GM19324 (cell line): Measurements from ENCODE around the gene ARHGAP22.

Experiments
- ATAC-seq: cut with Tn5 transposase; IDR thresholded peaks from one replicate; pipeline ENCODE4 v1.9.1; 2021; ENCODE audit warnings: mild to moderate bottlenecking, moderate library complexity; ENCODE audit not compliant: unreplicated experiment, low FRiP score

The ARHGAP22 gene

DNA sequence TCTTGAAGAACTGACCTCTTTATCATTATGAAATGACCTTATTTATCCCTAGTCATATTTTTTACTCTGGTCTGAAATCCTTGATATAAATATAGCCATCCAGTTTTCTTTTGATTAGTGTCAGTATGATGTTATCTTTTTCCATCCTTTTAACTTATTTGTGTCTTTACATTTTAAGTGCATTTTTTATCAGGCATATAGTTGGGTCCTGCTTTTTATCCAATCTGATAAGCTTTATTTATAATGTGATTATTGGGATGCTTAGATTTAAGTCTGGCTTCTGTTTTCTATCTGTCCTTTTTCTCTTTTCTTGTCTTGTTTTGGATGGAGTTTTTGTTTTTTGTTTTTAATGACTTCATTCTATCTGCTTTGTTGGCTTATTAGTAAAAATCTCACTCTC is 119.2 kb downstream of the ARHGAP22 start:
- ATAC-seq, result no peak

GRCh38 chr10:48484911-48485310 is 120.0 kb downstream of the ARHGAP22 start:
- no peak for ATAC-seq

DNA sequence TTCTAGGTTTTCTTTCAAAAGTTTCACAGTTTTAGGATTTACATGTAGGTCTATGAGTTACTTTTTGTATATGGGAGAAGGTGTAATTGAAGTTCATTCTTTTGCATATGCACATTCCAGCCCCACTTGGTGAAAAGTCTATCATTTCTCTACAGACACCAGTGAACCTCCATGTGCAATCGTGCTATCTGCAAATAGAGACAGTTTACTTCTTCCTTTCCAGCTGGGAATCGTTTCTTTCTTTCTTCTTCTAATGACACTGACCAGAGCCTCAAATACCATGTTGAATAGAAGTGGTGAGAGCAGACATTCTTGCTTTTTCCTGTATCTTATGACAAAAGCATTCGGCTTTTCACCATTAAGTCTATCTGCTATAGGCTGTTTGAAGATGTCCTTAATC is 122.7 kb downstream of the ARHGAP22 start:
- no peak for ATAC-seq

GRCh38 chr10:48481385-48481784 is 123.5 kb downstream of the ARHGAP22 start:
- no peak for ATAC-seq

DNA sequence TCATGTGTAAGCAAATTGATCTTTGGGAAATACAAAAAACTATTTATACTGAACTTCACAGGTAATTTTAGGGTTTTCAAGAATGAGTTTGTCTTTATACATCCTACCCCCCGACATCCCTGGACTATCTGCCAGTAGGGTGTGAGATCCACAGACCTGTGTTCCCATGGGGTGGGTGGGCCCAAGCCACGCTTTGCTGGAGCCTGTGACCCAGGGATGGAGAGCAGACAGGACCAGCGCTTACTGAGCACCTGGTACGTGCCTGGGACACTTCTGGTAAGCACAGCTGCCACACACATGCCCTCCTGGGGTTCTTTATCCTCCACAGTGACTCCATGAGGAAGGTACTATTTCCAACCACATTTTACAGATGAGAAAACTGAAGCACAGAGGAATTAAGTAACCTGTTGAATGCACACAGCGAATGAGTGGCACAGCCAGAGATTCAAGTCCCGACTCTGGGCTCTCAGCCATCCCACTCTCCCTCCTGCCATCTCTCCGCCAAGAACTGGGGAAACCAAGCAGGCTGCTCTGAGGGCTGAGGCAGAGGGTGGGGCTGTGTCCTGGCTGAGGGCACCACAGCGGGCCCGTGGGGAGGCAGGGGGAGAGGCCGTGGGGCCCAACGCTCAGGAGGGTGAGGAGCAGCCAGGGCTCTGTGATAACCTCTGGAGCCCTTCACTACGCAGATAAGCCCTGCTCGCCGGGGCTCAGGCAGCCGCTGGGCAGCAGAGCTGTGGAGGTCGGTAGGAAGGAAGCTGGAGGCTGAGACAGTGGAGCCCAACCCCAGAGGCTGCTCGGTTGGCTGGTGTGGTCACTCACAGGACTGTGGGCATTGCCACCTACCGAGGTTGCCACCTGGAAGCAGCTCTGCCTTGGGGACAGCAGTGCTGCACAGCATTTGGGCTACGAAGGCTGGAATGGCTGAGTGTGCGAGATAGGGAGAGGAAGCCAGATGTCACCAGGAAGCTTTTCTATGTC is 124.2 kb downstream of the ARHGAP22 start:
- no peak for ATAC-seq

DNA sequence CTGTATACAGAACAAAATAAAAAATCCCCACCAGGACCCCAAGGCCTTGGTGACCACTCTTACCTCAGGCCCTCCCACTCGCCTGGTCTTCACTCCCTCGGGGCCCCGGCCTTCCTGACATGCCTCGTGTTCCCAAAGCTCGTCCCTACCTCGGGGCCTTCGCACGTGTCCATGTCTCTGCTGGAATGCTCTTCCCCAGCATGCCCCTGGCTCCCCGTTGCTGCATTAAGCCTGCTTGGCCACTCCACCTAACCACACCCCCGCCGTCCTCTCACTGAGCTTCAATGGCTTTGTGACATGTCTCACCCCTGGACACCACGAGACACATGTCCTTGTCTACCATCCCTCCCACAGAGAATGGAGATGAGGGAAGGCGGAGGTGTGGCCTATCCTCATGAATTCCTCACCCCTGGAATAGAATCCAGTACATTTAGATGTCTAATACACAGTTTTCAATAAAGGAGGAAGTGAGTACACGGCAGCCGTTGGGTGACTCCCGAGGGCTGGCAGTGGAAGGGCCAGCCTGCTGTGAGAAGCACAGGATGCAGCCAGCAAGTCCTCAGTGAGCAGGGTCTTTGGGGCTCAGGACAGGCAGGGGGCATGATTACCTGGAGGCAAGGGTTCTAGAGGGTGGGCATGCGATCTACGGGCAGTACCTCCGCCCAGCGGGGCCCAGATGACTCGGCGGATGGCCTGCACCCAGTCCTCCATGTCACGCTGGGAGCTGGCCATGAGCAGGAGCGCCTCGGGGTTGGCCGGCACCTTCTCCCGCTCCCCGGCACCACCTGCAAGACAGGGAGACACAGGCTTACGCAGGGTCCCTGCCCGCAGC is 125.7 kb downstream of the ARHGAP22 start:
- no peak for ATAC-seq

- no peak for ATAC-seq
These were observed 126.4 kb downstream of the ARHGAP22 start for GRCh38 chr10:48478469-48478868.

DNA sequence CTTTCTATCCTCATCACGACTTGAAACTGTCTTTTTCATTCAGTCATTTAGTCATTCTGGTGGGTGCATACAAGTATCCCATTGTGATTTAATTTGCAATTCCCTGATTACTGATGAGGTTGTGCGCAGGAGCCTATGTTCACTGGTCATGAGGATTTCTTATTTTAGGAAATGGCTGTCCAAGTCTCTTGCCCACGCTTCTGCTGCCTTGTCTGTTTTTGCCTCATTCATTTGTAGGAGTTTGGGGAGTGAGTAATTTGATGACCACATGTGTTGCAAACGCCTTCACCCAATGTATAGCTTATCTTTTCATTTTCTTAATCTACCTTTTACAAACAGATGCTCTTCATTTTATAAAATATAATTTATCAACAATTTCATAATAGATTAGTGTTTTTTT is 127.3 kb downstream of the ARHGAP22 start:
- no peak for ATAC-seq

DNA sequence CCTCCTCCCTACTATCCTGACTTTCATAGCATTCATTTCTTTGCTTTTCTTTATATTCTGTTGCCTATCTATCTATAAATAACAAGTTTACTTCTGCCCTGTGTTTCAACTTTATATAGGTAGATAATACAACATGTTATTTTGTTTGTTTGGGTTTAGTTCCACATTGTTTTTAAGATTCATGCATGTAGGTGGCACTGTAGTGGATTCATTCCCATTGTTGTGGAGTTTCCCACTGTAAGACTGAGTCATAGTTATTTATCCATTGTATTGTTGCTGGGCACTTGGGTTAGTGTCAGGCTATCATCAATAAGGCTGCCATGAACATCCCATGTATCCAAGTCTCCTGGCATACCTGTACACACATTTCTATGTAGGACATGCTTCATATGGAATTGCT is 127.7 kb downstream of the ARHGAP22 start:
- ATAC-seq, result no peak

GRCh38 chr10:48476279-48476982 is 128.4 kb downstream of the ARHGAP22 start:
- no peak for ATAC-seq

GRCh38 chr10:48475943-48476278 is 129.0 kb downstream of the ARHGAP22 start:
- no peak for ATAC-seq

DNA sequence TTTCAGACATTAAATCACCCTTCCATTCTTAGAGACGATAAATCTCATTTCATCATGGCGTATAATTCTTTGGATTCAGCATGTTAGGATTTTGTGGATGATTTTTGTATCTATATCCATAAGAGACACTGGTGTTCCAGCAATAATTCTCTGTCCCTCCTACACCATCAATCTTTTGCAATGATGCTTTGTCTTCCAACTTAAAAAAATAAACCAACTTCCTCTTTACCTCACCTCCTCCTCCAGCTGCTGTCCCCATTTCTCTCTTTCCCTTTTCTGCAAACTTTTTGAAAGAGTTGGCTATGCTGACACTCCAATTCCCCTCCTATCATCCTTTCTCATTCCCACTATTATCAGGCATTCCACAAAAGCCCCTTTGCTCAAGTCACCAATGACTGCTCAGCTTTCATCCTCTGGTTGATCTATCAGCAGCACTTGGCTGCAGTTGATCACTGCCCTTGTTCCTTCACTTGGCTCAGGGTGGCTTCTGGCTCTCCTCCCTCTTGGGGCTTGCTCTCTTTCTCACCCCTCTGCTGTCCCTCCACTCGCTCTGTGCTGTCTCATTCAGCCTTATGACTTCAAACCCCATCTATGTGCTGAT is 130.0 kb downstream of the ARHGAP22 start:
- no peak for ATAC-seq

DNA sequence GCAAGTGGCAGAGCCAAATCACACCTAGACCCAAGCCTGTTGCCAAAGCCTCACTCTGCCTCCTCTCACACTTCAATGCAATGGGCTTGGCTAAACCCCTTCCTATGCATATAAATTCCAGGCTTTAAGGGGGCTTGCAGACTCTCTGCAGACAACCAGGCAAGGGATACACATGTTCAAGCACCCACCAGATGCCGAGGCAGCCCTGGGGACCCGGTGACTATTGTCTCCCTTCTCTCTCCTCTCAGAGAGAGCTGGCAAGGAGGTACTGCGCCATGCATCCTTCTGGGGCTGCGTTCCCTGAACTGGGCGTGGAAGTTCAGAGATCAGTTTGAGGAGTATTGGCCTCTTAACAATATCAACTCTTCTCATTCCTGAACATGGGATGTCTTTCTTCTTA is 131.2 kb downstream of the ARHGAP22 start:
- ATAC-seq, result no peak

DNA sequence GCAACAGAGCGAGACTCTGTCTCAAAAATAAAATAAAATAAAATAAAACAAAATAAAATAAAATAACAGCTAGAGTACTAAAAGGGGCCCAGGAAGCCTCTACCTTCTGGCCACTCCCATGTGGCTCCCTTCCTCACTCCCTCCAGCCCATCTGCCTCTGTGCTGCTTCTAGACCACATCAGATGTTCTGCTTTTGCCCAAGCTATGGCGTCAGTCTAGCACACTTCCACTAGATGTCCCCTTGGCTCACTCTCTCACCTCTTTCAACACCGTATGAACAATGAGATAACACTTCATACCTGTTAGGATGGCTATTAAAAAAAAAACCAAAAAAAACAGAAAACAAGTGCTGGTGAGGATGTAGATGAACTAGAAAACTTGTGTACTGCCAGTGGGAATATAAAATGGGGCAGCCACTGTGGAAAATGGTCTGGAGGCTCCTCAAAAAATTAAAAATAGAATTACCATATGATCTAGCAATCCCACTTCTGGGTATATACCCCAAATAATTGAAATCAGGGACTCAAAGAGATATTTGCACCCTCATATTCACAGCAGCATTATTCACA is 132.3 kb downstream of the ARHGAP22 start:
- ATAC-seq, result no peak

GRCh38 chr10:48470893-48471805 is 133.7 kb downstream of the ARHGAP22 start:
- no peak for ATAC-seq

GRCh38 chr10:48470115-48470892 is 134.6 kb downstream of the ARHGAP22 start:
- ATAC-seq, result no peak

- no peak for ATAC-seq
These were observed 135.3 kb downstream of the ARHGAP22 start for GRCh38 chr10:48469516-48470020.

DNA sequence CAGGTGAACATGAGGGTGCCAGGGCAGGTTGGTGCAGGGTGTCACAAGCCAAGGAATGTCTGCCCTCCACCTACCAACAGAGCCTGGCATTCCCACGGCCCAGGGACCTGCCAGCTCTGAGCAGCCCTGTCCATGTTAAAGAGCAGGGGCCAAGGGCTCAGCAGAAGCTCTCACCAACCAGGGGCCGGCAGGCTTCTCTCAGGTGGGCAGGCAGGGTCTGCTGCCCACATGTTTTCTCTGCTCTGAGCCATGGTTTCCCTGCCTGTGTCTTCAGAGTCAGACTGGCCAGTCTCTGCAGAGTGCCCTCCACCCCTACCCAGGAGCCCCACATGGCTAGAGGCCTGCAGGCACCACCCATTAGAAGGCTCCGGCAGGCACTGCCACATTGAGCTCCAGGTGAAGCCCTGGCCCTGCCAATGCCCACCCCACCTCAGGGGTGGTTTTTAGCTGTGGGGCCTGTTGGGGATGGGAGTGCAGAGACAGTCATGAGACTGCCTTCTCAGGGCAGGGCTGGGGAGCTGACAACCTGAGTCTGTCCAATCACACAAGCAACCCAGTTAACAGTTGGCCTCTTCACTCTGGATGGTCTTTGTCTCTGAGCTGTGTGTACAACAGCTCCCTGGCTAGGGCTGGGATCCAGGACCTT is 135.9 kb downstream of the ARHGAP22 start:
- no peak for ATAC-seq
